Uterus (tissue), 4 donors: Measurements from ENCODE around the gene CGNL1. TPM values are rescaled to one million over a fixed set of nuclear protein-coding genes. Genes with fewer than 3 reads are reported as not detected.
A peak's percentile ranks its signal among the peaks of the same experiment; 100 is the strongest.

Experiments
- DNase-seq, 2 donors: peaks; one replicate each; pipeline ENCODE4 v3.0.0-alpha.2; 2019 to 2020
- H3K27ac ChIP-seq, 2 donors: fragments of 200-600 bp; sonication (generic); 1 replicate in 1 of 2; 2 replicates in 1 of 2; pipeline ENCODE4 v1.5.1; 2016 to 2018
- H3K27me3 ChIP-seq, 2 donors: fragments of 200-600 bp; sonication (generic); one replicate each; pipeline ENCODE4 v1.5.1; 2018 to 2019; ENCODE audit warnings: control low read depth in 1 of 2
- H3K36me3 ChIP-seq, 2 donors: fragments of 200-600 bp; sonication (generic); one replicate each; pipeline ENCODE4 v1.5.1; 2019; ENCODE audit warnings: control low read depth in 1 of 2
- H3K4me1 ChIP-seq, 2 donors: fragments of 200-600 bp; sonication (generic); one replicate each; pipeline ENCODE4 v1.5.1; 2018 to 2019; ENCODE audit warnings: control low read depth in 1 of 2
- H3K4me3 ChIP-seq, 2 donors: fragments of 200-600 bp; sonication (generic); 1 replicate in 1 of 2; 2 replicates in 1 of 2; pipeline ENCODE4 v1.5.1; 2018 to 2019; ENCODE audit warnings: mild to moderate bottlenecking in 1 of 2
- H3K9me3 ChIP-seq, 2 donors: fragments of 200-600 bp; sonication (generic); one replicate each; pipeline ENCODE4 v1.5.1; 2019; ENCODE audit warnings: control low read depth in 1 of 2
- CTCF ChIP-seq, 4 experiments: fragments of 200-600 bp in 2 of 4; fragments of 450-650 bp in 2 of 4; sonication (generic) in 2 of 4; IDR thresholded peaks; one replicate each; pipeline ENCODE4 v1.5.1; 2016 to 2019; ENCODE audit warnings: antibody characterized with exemption in 4 of 4, mild to moderate bottlenecking in 2 of 4, moderate library complexity in 1 of 4
- POLR2A ChIP-seq, 2 donors: fragments of 450-650 bp; IDR thresholded peaks; one replicate each; pipeline ENCODE4 v1.6.1; 2016; ENCODE audit warnings: antibody characterized with exemption in 2 of 2, mild to moderate bottlenecking in 1 of 2, moderate library complexity in 1 of 2
- intact Hi-C: fragments of 100-400 bp; cut with DNase I; formaldehyde crosslinking; loops from one replicate; pipeline ENCODE4 v1.15.1; 2023; ENCODE audit warnings: low total_unique reads
- total RNA-seq, 4 donors: library from RNA; depleted of rRNA in 3 of 4; stranded (reverse); fragments of >200 nt in 3 of 4; gene quantifications; one replicate each; pipeline versions ENCODE4 v1.1.0 to v1.2.4, GENCODE V29; 2014 to 2023
- donor health status: DM: yes; HTN: yes; CAD: no.

The CGNL1 gene
- total RNA-seq, 4 donors from 2014 or later, result 15.1 to 74.4 (median 31.7) TPM

- H3K27ac ChIP-seq, result peak overlapping the region; percentile 55 to 56
- H3K27me3 ChIP-seq, result no peaks in the 10 kb centered on the region
- DNase-seq, result peak in 1 of 2 donors; percentile 41
- intact Hi-C loops, result loop anchor here (5.0 kb wide), 1 partner anchor 50 kb away; no protein-coding TSS in a partner anchor
- H3K4me1 ChIP-seq, result peaks cover 0 to 5% of the 10 kb centered on the region in 2 donors
- H3K4me3 ChIP-seq, result no peak overlapping the region
- no peaks in the 10 kb centered on the region for H3K9me3 ChIP-seq
- no peaks in the 10 kb centered on the region for H3K36me3 ChIP-seq
- TF ChIP-seq CTCF (IDR thresholded peaks at IDR 0.05), result no peak
- no peak for TF ChIP-seq POLR2A (IDR thresholded peaks at IDR 0.05)
Measured at GRCh38 chr15:57562196-57562769, 186.0 kb downstream of the CGNL1 start.

GRCh38 chr15:57563416-57563815 lies 187.1 kb downstream of the CGNL1 start:
- H3K4me1 ChIP-seq, result peaks cover 0 to 5% of the 10 kb centered on the region in 2 donors

GRCh38 chr15:57565311-57565710 lies 189.0 kb downstream of the CGNL1 start:
- peak overlapping the region in 1 of 2 donors; percentile 17 for H3K27ac ChIP-seq
- TF ChIP-seq CTCF (IDR thresholded peaks at IDR 0.05) (no peak), POLR2A (IDR thresholded peaks at IDR 0.05) (no peak)
- no peaks in the 10 kb centered on the region for H3K36me3 ChIP-seq
- H3K4me3 ChIP-seq, result no peak overlapping the region
- no peaks in the 10 kb centered on the region for H3K9me3 ChIP-seq
- DNase-seq, result no peak
- intact Hi-C loops, result no loop called here
- H3K4me1 ChIP-seq, result peaks cover 4 to 5% of the 10 kb centered on the region in 2 donors
- no peaks in the 10 kb centered on the region for H3K27me3 ChIP-seq

More at GRCh38 chr15:57563416-57563815, 187.1 kb downstream of the CGNL1 start:
- Histone ChIP-seq H3K27ac (no peak overlapping the region), H3K36me3 (no peaks in the 10 kb centered on the region), H3K27me3 (no peaks in the 10 kb centered on the region), H3K4me3 (no peak overlapping the region), H3K9me3 (no peaks in the 10 kb centered on the region)
- no peak for TF ChIP-seq CTCF (IDR thresholded peaks at IDR 0.05)
- no peak for TF ChIP-seq POLR2A (IDR thresholded peaks at IDR 0.05)
- DNase-seq, result no peak
- intact Hi-C loops, result loop anchor here (5.0 kb wide), 1 partner anchor 49 kb away; no protein-coding TSS in a partner anchor

- H3K27ac ChIP-seq, result peak overlapping the region; percentile 79 to 85
- H3K4me3 ChIP-seq, result no peak overlapping the region
- H3K27me3 ChIP-seq, result no peaks in the 10 kb centered on the region
- peaks cover 4 to 5% of the 10 kb centered on the region in 2 donors for H3K4me1 ChIP-seq
- no peaks in the 10 kb centered on the region for H3K9me3 ChIP-seq
- TF ChIP-seq CTCF (IDR thresholded peaks at IDR 0.05), result no peak
- TF ChIP-seq POLR2A (IDR thresholded peaks at IDR 0.05), result no peak
- no peak for DNase-seq
- no peaks in the 10 kb centered on the region for H3K36me3 ChIP-seq
- intact Hi-C loops, result no loop called here
Measured at GRCh38 chr15:57566834-57567233, 190.5 kb downstream of the CGNL1 start.

GRCh38 chr15:57567891-57568290 lies 191.6 kb downstream of the CGNL1 start:
- intact Hi-C loops, result no loop called here
- peak overlapping the region; percentile 79 to 85 for H3K27ac ChIP-seq

More at GRCh38 chr15:57567891-57568290, 191.6 kb downstream of the CGNL1 start:
- no peaks in the 10 kb centered on the region for H3K27me3 ChIP-seq
- no peaks in the 10 kb centered on the region for H3K9me3 ChIP-seq
- TF ChIP-seq POLR2A (IDR thresholded peaks at IDR 0.05), result no peak
- no peak for TF ChIP-seq CTCF (IDR thresholded peaks at IDR 0.05)
- H3K4me3 ChIP-seq, result no peak overlapping the region
- peaks cover 4 to 5% of the 10 kb centered on the region in 2 donors for H3K4me1 ChIP-seq
- no peaks in the 10 kb centered on the region for H3K36me3 ChIP-seq
- no peak for DNase-seq
